ENCODE measurements around the gene LONP2.
A peak's percentile ranks its signal among the peaks of the same experiment; 100 is the strongest.
"Not testable (repeated sequence)": the region's sequence is repeated elsewhere in the genome, so short reads cannot be mapped to it uniquely, and the experiment has no call there.

The LONP2 gene

DNA sequence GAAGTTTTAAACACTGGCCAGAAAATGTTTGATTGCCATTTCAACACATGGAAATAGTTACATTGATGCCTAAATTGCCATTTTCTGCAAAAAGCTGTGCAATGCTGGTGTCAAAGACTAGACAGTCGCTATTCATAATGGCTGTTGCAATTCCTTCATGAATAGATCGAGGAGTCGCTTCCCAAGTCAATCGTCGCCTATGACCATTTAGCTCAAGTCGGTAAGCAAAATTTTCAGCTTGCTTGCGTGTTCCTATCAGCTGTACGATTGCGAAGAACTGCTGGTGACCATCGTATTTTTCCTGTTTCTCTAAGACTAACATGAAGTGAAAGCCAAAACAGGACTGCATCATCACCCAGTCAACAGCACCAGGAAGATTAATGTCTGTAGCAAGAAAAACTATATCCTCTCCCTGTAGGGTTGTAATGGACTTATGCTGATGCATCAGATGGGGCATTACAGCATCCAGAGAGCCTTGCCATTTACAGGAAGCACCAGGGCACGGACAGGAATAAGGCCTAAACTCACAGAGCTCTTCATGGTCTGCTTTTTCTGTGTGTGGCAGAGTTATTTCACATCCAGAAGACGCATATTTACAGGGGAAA lies 117.5 kb downstream of the LONP2 start:
- intact Hi-C loops (cut with DNase I): loop anchor here (10.0 kb wide), 1 partner anchor 87 kb away; no protein-coding TSS in a partner anchor
- DNase-seq: no peak

DNA sequence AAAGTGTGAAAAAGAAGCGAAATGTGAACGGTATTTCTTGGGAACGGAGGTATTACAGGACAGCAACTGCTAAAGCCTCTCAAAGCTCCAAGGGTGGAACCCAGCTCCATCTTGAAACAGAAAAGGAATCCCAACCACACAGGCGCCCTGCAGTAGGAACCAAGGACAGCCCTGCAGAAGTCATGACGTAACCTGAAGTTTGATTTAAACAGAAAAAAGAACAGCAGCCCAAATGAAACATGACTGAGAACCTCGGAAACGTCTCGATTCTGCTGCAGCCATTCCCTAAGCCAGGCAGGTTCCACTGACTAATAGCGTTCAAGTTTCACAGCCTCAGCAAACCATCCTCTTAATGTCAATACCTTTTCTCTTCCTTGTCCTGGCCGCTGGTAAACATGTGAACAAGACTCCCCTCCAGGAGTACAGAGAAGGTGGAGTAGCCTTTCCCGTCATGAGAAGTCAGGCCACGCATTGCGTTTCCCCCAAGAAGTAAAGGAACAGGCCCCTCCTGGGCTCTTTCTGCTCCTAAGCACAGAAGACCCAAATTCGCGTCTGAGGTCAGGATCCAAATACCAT lies 121.0 kb downstream of the LONP2 start:
- no peak for DNase-seq
- intact Hi-C loops (cut with DNase I): loop anchor here (5.0 to 10.0 kb wide), 2 partner anchors 90 to 177 kb away; no protein-coding TSS in a partner anchor

DNA sequence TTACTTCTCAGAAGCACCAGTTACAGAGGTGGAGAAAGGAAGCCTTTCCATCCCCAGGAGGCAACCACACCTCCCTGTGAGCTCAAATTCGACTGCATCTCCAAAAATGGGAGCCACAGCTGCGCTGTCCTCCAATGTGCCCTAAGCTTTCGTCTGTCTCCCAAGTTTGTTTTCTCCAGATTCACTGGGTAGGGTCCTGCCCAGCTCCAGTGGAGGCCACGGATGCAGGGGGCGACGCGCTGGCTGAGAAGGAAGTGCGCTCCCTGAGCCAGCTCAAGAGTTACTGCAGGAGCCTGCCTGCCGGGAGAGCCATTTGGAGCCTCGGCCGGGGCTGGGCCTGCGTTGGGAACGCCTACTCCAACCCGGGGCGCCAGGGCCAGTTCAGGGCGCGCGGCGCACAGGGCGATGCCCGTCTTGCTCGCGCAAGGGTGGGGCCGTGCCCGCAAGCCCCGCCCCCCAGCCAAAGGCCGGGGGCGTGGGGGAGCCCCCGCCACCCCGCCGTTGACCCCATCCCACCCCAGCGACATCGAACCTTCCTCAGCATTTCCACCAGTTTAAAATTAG lies 121.6 kb downstream of the LONP2 start:
- intact Hi-C loops (cut with DNase I): loop anchor here (5.0 to 10.0 kb wide), 2 partner anchors 91 to 177 kb away; no protein-coding TSS in a partner anchor

DNA sequence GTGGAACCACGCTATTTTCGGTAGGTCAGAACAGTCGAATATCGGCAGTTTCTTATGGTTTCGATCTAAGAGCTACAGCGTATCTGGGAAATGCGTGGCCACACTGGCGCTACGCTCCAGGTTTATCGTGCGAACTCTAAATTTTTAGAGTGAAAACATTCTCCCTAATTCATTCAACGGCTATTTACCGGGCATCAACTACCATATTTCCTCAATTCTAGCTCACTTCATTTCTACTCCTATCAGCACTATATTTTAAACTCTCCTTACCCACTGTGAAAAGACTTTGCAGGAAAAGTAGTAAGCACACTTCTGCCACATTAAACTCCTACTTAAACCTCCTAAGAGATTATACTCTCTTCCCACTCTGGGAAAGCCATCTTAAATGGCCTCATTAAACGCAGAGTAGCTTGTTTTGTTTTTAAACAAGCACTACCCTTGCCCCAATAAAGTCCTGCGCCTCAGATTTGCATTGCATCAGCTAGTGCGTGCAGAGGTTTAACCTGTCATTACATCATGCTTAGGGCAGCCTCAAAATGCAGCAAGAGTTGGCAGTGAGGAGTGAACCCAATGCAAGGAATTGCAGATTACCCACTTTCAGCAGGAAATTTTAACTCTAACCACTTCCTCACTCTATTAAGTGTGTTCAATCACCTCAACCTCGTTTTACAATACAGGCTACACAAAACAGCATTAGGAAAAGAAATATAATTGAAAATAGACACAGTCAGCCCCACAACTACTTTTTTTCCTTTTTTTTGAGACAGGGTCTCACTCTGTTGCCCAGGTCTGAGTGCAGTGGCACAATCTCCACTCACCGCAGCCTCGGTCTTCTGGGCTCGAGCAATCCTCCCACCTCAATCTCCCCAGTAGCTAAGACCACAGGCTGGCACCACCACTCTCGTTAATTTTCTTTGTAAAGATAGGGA lies 122.3 kb downstream of the LONP2 start:
- intact Hi-C loops (cut with DNase I): loop anchor here (5.0 to 10.0 kb wide), 2 partner anchors 92 to 176 kb away; no protein-coding TSS in a partner anchor
- no peak for DNase-seq

More for the DNA sequence above, 121.6 kb downstream of the LONP2 start:
- DNase-seq: peak; percentile 74 to 98 (median 86)

DNA sequence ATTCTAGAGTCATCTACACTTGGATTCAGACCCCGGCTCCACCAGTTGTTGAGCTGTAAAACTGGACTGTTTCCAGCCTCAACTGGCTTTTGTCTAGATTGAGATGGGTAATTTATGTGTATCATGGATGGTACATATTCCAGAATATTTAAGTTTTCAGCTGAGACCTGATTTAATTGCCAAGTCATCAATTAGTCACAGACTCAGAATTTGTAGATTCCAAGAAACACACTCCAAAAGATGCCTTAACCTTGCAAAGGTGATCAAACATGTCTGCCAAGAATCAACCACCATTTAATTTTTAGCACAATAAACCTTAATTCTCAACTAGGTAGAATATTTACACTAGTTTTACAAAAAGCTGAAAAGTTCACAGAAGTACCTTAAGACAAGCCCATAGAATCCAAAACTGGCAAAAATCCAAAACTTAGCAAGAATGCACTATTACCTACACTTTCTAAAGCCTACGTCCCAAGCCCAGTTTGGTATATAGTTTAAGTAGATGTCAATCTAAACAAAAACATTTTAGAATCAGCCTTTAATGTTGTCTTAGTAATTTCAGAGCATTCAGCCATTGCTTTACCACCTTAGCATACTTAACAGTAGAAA lies 123.4 kb downstream of the LONP2 start:
- no peak for DNase-seq
- intact Hi-C loops (cut with DNase I): loop anchor here (5.0 to 10.0 kb wide), 2 partner anchors 93 to 175 kb away; no protein-coding TSS in a partner anchor

DNA sequence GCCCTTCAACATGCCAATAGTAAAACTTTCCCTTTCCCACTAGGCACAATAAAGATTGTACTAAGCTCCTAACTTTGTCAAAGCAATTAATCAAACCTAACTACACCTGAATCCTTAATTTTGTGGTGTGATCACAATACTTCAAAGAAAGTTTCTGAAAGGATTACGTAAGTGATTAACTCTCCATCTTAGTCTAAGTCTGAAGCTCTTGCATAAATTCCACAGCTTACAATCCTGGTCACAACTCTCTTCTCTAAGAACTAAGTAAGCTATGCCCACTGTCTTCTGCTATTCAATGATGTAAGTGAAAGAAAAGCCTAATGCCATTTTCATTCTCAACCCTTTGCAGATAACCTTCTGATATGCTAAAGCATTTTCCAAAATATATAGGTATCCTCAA lies 125.7 kb downstream of the LONP2 start:
- DNase-seq: no peak
- intact Hi-C loops (cut with DNase I): loop anchor here (5.0 to 10.0 kb wide), 2 partner anchors 95 to 173 kb away; no protein-coding TSS in a partner anchor

DNA sequence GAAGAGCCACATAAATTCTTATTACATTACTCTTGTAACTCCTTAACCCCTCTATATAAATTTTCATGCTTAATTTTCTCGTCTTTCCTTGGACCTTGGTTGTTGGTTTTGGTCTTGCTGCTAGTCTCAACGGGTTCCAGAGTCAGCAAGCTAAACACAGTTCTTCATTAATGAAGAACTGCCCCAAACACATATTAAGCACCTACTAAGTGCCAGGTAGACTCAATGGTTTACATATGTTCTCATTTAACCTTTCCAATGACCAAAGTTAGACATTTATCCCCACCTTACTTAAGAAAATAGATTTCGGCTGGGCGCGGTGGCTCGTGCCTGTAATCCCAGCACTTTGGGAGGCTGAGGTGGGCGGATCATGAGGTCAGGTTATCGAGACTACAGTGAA lies 126.1 kb downstream of the LONP2 start:
- no peak for DNase-seq
- intact Hi-C loops (cut with DNase I): no loop called here

DNA sequence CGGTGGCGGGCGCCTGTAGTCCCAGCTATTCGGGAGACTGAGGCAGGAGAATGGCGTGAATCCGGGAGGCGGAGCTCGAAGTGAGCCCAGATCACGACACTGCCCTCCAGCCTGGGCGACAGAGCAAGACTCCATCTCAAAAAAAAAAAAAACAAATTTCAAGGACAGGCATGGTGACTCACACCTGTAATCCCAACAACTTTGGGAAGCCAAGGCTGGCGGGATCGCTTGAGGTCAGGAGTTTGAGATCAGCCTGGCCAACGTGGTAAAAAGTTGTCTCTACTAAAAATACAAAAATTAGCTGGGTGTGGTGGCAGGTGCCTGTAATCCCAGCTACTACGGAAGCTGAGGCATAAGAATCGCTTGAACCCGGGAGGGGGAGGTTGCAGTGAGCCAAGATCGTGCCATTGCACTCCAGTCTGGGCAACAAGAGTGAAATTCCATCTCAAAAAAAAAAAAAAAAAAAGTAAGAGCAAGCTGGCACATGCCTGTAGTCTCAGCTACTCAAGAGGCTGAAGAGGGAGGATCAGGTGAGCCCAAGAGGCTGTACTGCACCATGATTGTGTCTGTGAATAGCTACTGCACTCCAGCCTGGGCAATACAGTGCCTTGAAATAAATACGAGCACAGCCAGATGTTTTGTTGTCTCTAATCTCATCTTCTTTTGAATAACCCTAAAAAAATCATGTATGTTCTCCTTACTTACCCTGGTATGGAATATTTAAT lies 126.7 kb downstream of the LONP2 start:
- intact Hi-C loops (cut with DNase I); DNase-seq: not testable (repeated sequence)

DNA sequence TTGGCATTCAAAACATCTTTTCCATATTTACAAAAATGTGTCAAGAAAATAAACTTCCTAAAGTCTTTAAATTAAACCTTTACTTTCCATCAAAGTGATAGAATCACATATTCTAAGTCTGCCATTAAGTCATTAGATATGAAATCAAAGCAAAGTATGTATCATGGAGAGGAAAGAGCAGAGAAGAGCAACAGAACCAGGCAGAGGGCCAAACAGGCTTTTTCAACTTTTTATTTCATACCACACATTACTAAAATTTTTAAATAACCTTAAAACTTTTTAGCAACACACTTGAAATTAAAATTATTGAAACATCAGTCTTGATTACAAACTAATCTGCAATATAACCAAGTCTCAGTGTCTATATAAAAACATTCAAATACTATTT lies 127.3 kb downstream of the LONP2 start:
- no peak for DNase-seq
- intact Hi-C loops (cut with DNase I): no loop called here

DNA sequence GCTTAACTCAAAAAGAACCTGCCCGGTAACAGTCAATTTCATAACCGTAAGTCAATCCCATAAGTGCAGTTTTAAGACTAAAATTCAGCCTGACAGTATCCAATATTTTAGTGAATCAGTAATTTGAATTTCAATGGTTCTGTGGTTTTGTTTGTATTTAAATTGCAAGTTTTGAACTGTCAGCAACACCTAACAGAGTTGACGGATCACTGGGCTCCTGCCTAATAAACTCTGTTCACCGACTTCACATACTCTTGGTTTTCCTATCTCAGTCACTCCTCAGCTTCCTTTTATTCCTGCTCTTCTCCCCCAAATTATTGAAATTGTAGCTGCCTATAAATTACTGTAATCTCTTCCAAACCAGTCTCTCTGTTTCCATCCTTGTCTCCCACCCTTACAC lies 128.6 kb downstream of the LONP2 start:
- intact Hi-C loops (cut with DNase I): no loop called here
- no peak for DNase-seq

DNA sequence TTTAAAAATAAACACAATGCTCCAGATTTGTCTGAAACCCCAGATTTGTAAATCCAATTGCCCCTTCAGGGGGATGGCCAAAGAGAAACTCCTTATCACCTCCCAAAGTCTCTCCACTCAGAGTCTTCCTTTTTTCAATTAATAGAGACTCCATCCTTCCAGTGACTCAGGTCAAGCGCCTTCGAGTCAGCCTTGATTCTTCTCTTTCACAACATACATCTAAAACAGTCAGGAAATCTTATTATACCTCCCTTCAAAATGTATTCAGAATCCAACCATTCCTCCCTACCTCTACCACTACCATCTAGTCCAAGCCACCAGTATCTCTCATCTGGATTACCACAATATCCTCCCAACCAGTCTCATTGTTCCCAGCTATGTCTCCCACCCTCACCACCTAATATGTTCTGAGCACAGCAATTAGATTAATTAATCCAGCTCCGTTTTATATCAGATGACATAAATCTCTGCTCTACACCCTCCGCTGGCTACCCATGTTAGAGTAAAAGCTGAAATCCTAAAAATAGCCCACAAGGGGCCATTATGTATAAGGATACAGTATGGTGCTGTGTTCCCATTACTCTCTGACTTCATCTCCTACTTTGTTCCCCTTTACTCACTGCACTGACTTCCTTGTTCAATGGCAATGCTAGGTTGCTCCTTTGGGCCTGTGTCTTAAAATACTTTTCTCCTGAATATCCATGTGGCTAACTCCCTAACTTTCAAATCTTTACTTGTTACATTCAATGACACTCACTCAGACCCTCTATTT lies 129.3 kb downstream of the LONP2 start:
- DNase-seq: no peak
- intact Hi-C loops (cut with DNase I): no loop called here

DNA sequence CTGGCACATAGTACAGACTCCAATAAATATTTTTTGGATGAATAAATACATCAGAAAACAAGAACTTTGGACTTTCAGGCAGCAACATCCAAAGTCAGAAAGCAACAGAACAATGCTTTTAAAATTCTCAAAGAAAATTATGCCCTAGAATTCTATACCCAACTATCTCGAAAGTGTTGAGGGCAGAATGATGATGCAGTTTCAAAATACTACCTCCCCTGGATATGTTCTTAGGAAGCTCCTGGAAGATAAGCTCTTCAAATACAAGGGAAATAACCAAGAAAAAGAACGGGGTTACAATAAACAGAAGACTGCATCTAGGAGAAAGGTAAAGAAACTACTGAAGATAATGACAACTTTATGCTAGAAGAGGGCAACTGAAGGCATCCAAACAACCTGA lies 130.2 kb downstream of the LONP2 start:
- DNase-seq: no peak
- intact Hi-C loops (cut with DNase I): no loop called here

DNA sequence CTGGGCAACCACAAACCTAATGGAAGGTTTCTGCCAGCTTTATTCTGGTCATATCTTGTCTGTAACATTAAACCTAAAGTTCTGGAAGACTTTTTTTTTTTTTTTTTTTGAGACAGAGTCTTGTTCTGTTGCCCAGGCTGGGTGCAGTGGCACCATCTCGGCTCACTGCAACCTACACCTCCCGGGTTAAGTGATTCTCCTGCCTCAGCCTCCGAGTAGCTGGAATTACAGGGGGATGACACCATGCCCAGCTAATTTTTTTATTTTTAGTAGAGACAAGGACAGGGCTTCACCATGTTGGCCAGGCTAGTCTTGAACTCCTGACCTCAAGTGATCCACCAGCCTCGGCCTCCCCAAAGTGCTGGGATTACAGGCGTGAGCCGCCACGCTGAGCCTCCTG lies 133.2 kb downstream of the LONP2 start:
- intact Hi-C loops (cut with DNase I); DNase-seq: not testable (repeated sequence)

DNA sequence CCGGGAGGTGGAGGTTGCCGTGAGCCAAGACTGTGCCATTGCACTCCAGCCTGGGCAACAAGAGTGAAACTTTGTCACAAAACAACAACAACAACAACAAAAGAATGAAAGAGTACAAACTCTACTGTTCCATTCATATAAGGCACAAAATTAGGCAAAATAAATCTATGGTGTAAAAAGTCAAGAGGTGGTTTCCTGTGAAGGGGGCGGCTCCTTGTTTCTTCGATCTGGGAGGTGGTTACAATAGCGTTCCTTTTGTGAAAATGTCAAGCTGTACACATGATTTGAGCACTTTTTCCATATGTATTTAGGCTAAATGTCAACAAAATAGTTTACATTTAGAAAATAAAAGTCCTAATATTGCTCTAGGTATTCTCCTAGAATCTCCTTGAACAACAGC lies 134.2 kb downstream of the LONP2 start:
- intact Hi-C loops (cut with DNase I): no loop called here
- no peak for DNase-seq

DNA sequence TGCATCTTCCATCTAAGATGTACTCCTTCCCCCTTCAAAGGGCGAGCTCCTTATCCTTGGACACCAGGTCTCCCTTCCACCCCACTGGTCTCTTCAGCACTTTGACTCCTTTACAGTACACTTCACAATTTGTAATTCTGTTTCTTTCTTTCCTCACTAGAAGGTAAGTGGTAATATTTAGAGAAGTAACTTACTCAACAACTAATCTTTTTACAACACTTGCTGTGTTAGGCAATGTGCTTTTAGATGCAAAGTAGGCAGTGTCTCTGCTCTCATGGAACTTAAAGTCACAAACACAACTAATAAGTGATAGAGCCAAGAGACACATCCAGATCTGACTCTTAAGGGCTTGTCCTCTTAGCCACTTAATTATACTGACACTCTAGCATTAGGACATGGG lies 134.7 kb downstream of the LONP2 start:
- no peak for DNase-seq
- intact Hi-C loops (cut with DNase I): no loop called here

DNA sequence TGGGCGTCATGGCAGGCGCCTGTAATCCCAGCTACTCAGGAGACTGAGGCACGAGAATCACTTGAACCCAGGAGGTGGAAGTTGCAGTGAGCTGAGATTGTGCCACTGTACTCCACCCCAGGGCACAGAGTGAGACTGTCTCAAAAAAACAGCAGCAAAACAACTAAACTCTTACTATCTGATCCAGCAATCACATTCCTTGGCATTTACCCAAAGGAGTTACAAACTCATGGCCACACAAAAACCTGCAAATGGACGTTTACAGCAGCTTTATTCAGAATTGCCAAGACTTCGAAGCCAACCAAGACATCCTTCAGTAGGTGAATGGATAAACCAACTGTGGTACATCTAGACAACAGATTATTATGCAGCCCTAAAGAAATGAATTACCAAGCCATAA lies 137.1 kb downstream of the LONP2 start:
- intact Hi-C loops (cut with DNase I): no loop called here
- no peak for DNase-seq

DNA sequence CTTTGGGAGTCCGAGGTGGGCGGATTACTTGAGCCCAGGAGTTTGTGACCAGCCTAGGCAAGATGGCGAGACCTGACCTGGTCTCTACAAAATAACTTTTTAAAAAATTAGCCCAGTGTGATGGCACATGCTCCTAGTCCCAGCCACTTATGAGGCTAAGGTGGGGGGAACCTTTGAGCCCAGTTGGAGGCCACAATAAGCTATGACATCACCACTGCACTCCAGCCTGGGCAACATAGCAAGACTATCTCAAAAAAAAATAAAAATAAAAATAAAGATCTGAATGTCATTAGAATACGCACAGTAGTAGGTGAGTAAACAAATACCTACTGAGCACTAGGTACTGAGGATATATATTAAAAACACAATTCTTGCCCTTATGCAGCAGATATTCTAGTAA lies 138.0 kb downstream of the LONP2 start:
- DNase-seq: no peak
- intact Hi-C loops (cut with DNase I): no loop called here

DNA sequence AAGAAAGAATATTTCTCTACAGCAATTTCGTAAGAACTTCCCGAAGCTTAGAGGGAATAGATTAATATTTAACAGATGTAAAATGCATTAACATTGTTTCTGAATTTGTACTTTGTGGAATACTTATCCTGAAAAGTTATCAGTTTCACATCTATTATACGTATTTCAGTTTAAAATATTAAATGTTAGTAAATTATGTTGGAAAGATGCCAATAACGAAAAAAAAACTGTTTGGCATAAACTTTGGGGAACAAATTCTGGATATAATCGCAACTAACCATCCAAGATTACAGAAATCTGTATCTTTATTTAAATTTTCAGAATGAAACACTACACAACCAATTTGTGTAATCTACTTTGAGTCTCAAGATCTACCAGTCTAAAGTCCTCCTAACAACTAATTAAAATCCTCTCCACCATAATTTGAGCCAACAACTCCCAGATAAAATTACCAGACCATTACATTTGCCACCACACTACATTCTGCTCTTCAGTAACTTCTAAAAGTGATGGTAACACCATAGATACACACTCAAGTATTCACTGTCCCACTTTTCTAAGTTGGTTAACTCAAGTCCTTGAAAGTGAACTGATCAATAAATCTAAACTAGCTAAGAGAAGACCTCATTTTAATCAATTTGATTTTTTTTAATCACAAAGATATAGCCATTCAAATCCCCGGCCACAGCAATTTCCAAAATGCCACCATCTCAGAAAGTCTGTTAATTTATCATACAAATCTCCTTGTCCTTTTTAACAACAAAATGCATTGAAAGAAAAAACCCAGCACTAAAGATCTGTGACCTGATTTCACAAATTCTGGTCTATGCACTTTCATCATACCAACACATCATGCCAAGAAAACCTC lies 139.1 kb downstream of the LONP2 start:
- DNase-seq: no peak
- intact Hi-C loops (cut with DNase I): no loop called here

Data from posterior cingulate gyrus (tissue), 11 donors.